Esophagus squamous epithelium (tissue), 4 donors: ENCODE results near the gene SLC7A14.

Experiments
- POLR2A ChIP-seq, 4 donors: fragments of 450-650 bp; IDR thresholded peaks; one replicate each; pipeline ENCODE4 v1.6.1; 2017; ENCODE audit warnings: antibody characterized with exemption in 4 of 4, mild to moderate bottlenecking in 4 of 4, moderate library complexity in 3 of 4
- TF ChIP-seq, protein P1 (sequence below), 6 experiments: fragments of 450-650 bp in 4 of 6; fragments of 200-600 bp in 2 of 6; sonication (generic) in 2 of 6; IDR thresholded peaks; one replicate each; pipeline ENCODE4 v1.5.1; 2016 to 2019; ENCODE audit warnings: antibody characterized with exemption in 6 of 6, mild to moderate bottlenecking in 4 of 6, moderate library complexity in 4 of 6

DNA sequence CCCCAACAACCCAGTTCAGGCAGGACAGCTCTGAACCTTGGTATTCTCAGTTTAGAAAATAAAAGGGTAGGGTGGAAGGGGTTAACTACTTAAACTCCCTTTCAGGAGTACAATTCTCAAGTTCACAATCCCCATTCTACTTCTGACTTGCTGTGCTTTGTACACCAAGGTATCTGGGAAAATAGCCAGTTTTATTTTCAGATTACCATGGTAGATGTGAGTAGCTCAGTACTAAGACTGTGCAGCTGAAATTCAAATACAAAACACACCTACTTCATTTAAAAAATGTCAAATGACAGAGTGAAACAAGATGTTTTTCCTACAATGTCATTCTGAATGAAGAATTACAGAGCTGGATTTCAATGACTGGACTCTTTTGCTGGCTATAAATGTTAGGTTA is 27.4 kb downstream of the SLC7A14 start:
- TF ChIP-seq, protein P1, sequence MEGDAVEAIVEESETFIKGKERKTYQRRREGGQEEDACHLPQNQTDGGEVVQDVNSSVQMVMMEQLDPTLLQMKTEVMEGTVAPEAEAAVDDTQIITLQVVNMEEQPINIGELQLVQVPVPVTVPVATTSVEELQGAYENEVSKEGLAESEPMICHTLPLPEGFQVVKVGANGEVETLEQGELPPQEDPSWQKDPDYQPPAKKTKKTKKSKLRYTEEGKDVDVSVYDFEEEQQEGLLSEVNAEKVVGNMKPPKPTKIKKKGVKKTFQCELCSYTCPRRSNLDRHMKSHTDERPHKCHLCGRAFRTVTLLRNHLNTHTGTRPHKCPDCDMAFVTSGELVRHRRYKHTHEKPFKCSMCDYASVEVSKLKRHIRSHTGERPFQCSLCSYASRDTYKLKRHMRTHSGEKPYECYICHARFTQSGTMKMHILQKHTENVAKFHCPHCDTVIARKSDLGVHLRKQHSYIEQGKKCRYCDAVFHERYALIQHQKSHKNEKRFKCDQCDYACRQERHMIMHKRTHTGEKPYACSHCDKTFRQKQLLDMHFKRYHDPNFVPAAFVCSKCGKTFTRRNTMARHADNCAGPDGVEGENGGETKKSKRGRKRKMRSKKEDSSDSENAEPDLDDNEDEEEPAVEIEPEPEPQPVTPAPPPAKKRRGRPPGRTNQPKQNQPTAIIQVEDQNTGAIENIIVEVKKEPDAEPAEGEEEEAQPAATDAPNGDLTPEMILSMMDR (IDR thresholded peaks at IDR 0.05), result no peak
- TF ChIP-seq POLR2A (IDR thresholded peaks at IDR 0.05), result no peak
